Tibial nerve (tissue), 4 donors: Measurements from ENCODE around the gene FARSB. TPM values are rescaled to one million over a fixed set of nuclear protein-coding genes. Genes with fewer than 3 reads are reported as not detected.

Experiments used
- DNase-seq, 2 donors: peaks; one replicate each; pipeline ENCODE4 v3.0.0-alpha.2; 2019; ENCODE audit warnings: low spot score in 2 of 2
- H3K27ac ChIP-seq, 4 donors: fragments of 200-600 bp; sonication (generic) in 3 of 4; one replicate each; pipeline ENCODE4 v1.5.1; 2017 to 2019; ENCODE audit warnings: mild to moderate bottlenecking in 1 of 4
- H3K27me3 ChIP-seq, 2 donors: fragments of 200-600 bp; sonication (generic) in 1 of 2; one replicate each; pipeline versions ENCODE4 v1.5.1 to v1.6.0; 2017 to 2019
- H3K36me3 ChIP-seq, 3 donors: fragments of 200-600 bp; sonication (generic); one replicate each; pipeline ENCODE4 v1.5.1; 2018 to 2019
- H3K4me1 ChIP-seq, 4 donors: fragments of 200-600 bp; sonication (generic) in 3 of 4; one replicate each; pipeline ENCODE4 v1.5.1; 2017 to 2019
- H3K4me3 ChIP-seq, 4 donors: fragments of 200-600 bp; sonication (generic) in 3 of 4; one replicate each; pipeline ENCODE4 v1.5.1; 2017 to 2019; ENCODE audit warnings: mild to moderate bottlenecking in 1 of 4, moderate library complexity in 1 of 4
- H3K9me3 ChIP-seq, 4 donors: fragments of 200-600 bp; sonication (generic) in 3 of 4; one replicate each; pipeline ENCODE4 v1.5.1; 2017 to 2019
- EP300 ChIP-seq, 2 donors: sonication (generic); formaldehyde crosslinking; IDR thresholded peaks; one replicate each; pipeline ENCODE4 v1.6.1; 2017; ENCODE audit warnings: antibody characterized with exemption in 2 of 2, mild to moderate bottlenecking in 1 of 2
- POLR2A ChIP-seq, 2 donors: fragments of 450-650 bp; IDR thresholded peaks; one replicate each; pipeline ENCODE4 v1.6.1; 2017; ENCODE audit warnings: antibody characterized with exemption in 2 of 2, mild to moderate bottlenecking in 2 of 2, moderate library complexity in 2 of 2
- WGBS, 2 donors: methylation state at CpG; one replicate each; pipeline ENCODE4 v1.1.5; 2018; 5-methylcytosine and 5-hydroxymethylcytosine counted together
- total RNA-seq, 4 donors: library from RNA; depleted of rRNA; stranded (reverse); fragments of >200 nt; gene quantifications; one replicate each; pipeline ENCODE4 v1.1.0, GENCODE V29; 2016
- TF ChIP-seq, protein P1 (sequence below), 5 experiments: fragments of 200-600 bp in 3 of 5; fragments of 450-650 bp in 2 of 5; sonication (generic) in 3 of 5; IDR thresholded peaks; one replicate each; pipeline ENCODE4 v1.5.1; 2016 to 2019; ENCODE audit warnings: antibody characterized with exemption in 5 of 5, mild to moderate bottlenecking in 3 of 5, moderate library complexity in 2 of 5

The FARSB gene
- total RNA-seq, 4 donors from 2014 or later, result 12.3 to 16.8 (median 13.9) TPM

DNA sequence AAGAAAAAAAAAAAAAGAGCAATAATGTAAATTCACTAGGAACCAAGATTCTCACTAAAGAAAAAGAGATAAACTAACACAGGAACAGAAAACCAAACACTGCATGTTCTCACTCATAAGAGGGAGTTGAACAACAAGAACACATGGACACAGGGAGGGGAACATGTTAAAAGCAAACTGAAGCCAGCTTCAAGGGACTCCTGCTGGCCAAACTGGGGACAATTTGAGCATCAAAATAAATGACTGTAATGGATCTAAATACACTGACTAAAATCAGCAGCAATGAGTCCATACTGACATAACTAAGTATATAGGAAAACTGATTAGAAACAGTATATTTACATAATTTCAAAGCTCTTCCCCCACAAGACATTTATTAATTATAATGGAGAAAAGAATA is 73.0 kb downstream of the FARSB start:
- Histone ChIP-seq H3K4me1 (no peaks in the 10 kb centered on the region), H3K36me3 (peaks cover 0 to 32% (median 0%) of the 10 kb centered on the region in 3 donors), H3K9me3 (peaks cover 0 to 4% (median 0%) of the 10 kb centered on the region in 4 donors), H3K27ac (no peak overlapping the region), H3K27me3 (no peaks in the 10 kb centered on the region), H3K4me3 (no peak overlapping the region)
- no peak for DNase-seq
- no peak for TF ChIP-seq POLR2A (IDR thresholded peaks at IDR 0.05)
- TF ChIP-seq EP300 (IDR thresholded peaks at IDR 0.05), result no peak
- TF ChIP-seq, protein P1, sequence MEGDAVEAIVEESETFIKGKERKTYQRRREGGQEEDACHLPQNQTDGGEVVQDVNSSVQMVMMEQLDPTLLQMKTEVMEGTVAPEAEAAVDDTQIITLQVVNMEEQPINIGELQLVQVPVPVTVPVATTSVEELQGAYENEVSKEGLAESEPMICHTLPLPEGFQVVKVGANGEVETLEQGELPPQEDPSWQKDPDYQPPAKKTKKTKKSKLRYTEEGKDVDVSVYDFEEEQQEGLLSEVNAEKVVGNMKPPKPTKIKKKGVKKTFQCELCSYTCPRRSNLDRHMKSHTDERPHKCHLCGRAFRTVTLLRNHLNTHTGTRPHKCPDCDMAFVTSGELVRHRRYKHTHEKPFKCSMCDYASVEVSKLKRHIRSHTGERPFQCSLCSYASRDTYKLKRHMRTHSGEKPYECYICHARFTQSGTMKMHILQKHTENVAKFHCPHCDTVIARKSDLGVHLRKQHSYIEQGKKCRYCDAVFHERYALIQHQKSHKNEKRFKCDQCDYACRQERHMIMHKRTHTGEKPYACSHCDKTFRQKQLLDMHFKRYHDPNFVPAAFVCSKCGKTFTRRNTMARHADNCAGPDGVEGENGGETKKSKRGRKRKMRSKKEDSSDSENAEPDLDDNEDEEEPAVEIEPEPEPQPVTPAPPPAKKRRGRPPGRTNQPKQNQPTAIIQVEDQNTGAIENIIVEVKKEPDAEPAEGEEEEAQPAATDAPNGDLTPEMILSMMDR (IDR thresholded peaks at IDR 0.05), result no peak

DNA sequence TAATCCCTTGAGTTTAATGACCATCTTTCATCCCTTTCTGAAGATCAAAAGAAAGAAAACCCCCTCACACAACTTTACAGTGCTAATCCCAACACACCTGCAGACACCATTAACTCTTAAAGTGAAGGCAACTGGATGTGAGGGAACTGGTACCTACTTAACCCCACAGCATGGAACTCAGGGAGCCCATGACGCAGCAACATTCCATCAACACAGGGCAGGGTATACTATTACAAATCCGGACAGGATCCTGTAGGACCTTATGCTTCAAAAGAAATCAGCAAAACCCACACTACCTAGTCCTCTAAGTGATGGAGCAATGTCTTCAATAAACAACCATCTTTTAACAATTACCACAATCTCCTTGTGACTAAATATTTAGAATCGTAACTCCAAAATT is 78.6 kb downstream of the FARSB start:
- H3K4me3 ChIP-seq, result no peak overlapping the region
- H3K9me3 ChIP-seq, result no peaks in the 10 kb centered on the region
- H3K27ac ChIP-seq, result no peak overlapping the region
- H3K4me1 ChIP-seq, result peaks cover 0 to 19% (median 8%) of the 10 kb centered on the region in 4 donors
- peaks cover 0 to 9% (median 0%) of the 10 kb centered on the region in 3 donors for H3K36me3 ChIP-seq
- DNase-seq, result no peak
- 80 to 83% methylated on average over 3 of the region's 3 CpGs for WGBS, 2 donors
- no peaks in the 10 kb centered on the region for H3K27me3 ChIP-seq
- TF ChIP-seq POLR2A (IDR thresholded peaks at IDR 0.05), result no peak
- no peak for TF ChIP-seq EP300 (IDR thresholded peaks at IDR 0.05)
- TF ChIP-seq, protein P1 (IDR thresholded peaks at IDR 0.05), result no peak

DNA sequence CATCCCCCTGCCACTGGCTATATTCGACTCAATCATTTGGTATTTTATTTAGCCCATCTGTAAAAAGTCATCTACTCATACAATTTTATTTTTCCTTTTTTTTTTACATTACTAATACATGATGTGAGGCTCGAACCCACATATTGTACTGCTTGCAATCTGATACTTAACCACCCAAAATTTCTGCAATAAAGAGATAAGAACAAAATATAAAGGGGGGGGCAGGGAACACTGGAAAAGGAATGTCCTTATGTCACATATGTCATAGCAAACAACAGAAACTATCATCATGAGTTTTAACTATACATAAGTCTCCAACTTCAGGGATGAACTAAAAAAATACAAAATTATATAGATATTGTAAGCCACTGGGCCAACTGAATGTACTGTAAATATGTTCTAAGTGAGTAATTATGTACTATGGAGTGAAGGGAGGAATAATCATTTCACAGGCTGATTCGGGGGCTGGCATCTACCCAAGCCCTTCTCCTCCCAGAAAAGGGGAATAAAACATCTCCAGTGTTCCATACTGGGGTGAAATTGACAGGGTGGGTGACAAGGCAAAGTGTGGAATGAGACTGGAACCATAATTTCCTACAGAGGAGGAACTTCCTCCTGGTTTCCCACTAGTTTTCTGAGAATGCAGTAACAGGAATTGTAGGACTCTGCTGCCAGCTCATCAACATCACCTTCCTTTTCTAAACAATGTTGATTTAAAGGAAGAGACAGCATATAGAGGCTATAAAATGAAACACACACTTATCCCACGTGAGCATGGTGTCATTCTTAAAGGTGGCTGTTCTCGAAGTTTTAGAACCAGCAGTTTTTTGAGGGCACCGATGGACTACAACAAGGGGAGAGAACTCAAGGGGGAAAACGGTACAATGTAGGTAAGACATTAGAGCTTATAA is 79.5 kb downstream of the FARSB start:
- Histone ChIP-seq H3K9me3 (no peaks in the 10 kb centered on the region), H3K4me1 (peaks cover 0 to 22% (median 8%) of the 10 kb centered on the region in 4 donors), H3K27ac (no peak overlapping the region), H3K4me3 (no peak overlapping the region), H3K36me3 (peaks cover 0 to 9% (median 0%) of the 10 kb centered on the region in 3 donors), H3K27me3 (no peaks in the 10 kb centered on the region)
- no peak for DNase-seq
- 73 to 74% methylated on average over 7 of the region's 7 CpGs for WGBS, 2 donors
- TF ChIP-seq EP300 (IDR thresholded peaks at IDR 0.05) (no peak), POLR2A (IDR thresholded peaks at IDR 0.05) (no peak)
- TF ChIP-seq, protein P1 (IDR thresholded peaks at IDR 0.05), result no peak

DNA sequence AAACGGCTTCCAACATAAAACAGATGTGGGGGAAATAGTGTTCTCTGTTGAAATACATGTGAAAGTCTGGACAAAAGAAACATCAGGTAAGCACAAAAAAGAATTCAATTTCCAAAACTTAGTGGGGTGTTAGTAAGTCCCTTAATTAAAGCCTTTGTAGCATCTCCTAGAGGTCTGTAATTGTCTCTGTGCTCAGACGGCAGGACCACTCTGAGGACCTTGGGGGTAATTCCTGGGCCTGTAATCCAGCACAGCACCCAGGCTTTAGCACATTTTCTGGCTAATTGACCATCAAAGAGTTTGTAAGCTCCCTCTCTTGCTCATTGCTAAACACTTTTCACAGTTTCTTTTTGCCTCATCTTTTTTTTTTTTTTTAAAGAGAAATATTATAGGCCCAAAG is 80.3 kb downstream of the FARSB start:
- Histone ChIP-seq H3K4me1 (peaks cover 0 to 22% (median 8%) of the 10 kb centered on the region in 4 donors), H3K27me3 (no peaks in the 10 kb centered on the region), H3K4me3 (no peak overlapping the region), H3K27ac (no peak overlapping the region), H3K36me3 (peaks cover 0 to 4% (median 0%) of the 10 kb centered on the region in 3 donors), H3K9me3 (no peaks in the 10 kb centered on the region)
- TF ChIP-seq, protein P1 (IDR thresholded peaks at IDR 0.05), result no peak
- TF ChIP-seq POLR2A (IDR thresholded peaks at IDR 0.05) (no peak), EP300 (IDR thresholded peaks at IDR 0.05) (no peak)
- no peak for DNase-seq
- 90% methylated on average over 2 of the region's 2 CpGs for WGBS, 2 donors

DNA sequence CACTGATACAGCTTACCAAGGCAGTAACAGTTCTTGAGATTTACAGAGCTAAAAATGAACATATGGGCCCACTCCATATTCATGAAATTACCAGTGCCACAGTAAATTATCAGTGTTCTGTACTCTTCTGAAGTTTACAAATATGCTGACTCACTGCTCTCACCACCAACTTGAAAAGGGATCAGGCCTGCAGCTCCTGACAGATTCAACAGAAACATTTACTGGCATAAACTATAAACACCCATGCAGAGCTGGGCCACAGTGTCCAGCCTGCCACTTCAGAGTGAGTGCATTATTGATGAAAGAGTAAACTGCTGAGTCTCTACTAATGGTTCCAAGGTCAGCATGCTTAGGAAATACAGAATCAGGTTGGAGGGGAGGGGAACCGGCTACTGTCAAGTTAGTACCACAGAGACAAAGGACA is 83.1 kb downstream of the FARSB start:
- DNase-seq, result no peak
- H3K9me3 ChIP-seq, result no peaks in the 10 kb centered on the region
- peak overlapping the region in 1 of 4 donors; percentile 15 for H3K27ac ChIP-seq
- TF ChIP-seq EP300 (IDR thresholded peaks at IDR 0.05), result no peak
- no peak for TF ChIP-seq POLR2A (IDR thresholded peaks at IDR 0.05)
- TF ChIP-seq, protein P1 (IDR thresholded peaks at IDR 0.05), result no peak
- 29 to 32% methylated on average over 1 of the region's 1 CpG for WGBS, 2 donors
- no peak overlapping the region for H3K4me3 ChIP-seq
- no peaks in the 10 kb centered on the region for H3K27me3 ChIP-seq
- peaks cover 0 to 13% (median 0%) of the 10 kb centered on the region in 3 donors for H3K36me3 ChIP-seq
- H3K4me1 ChIP-seq, result peaks cover 0 to 26% (median 8%) of the 10 kb centered on the region in 4 donors
